IMR-90 (cell line): ENCODE results near the gene OR11A1.

Experiments used
- CEBPB ChIP-seq: IDR thresholded peaks from 2 replicates; pipeline ENCODE4 v1.6.1; 2012; ENCODE audit warnings: low read depth, low read length, improper control_type of control experiment
- MXI1 ChIP-seq: IDR thresholded peaks from 2 replicates; pipeline ENCODE4 v1.6.1; 2012; ENCODE audit warnings: low read depth, mild to moderate bottlenecking, low read length, moderate library complexity, borderline replicate concordance
- POLR2A ChIP-seq: IDR thresholded peaks from 2 replicates; pipeline ENCODE4 v1.6.1; 2012; ENCODE audit warnings: mild to moderate bottlenecking, low read depth, low read length
- RFX5 ChIP-seq: IDR thresholded peaks from 2 replicates; pipeline ENCODE4 v1.8.0; 2012; ENCODE audit warnings: low read depth, mild to moderate bottlenecking, low read length, moderate library complexity
- TF ChIP-seq, protein P1 (sequence below): conservative IDR thresholded peaks from 2 replicates; pipeline ENCODE4 v1.5.1; 2012; ENCODE audit warnings: mild to moderate bottlenecking, low read depth, low read length, improper control_type of control experiment

DNA sequence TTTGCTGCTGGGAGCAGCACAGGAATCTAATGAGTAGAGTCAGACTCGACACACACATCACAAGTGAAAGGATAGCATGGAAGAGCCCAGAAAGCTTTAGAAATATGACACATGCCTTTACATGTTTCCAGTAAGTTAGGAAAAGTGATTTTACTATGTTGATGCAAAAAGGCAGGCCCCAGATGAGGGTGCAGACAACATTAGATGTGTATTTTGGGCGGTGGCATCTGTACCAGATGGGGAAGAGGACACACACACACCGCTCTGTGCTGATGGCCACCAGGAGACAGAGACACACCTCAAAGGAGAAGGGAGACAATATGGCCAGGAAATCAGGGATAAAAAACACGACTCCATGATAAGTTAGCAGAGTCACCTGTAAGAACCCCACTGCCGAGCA, 30.3 kb upstream of the OR11A1 start:
- TF ChIP-seq, protein P1, sequence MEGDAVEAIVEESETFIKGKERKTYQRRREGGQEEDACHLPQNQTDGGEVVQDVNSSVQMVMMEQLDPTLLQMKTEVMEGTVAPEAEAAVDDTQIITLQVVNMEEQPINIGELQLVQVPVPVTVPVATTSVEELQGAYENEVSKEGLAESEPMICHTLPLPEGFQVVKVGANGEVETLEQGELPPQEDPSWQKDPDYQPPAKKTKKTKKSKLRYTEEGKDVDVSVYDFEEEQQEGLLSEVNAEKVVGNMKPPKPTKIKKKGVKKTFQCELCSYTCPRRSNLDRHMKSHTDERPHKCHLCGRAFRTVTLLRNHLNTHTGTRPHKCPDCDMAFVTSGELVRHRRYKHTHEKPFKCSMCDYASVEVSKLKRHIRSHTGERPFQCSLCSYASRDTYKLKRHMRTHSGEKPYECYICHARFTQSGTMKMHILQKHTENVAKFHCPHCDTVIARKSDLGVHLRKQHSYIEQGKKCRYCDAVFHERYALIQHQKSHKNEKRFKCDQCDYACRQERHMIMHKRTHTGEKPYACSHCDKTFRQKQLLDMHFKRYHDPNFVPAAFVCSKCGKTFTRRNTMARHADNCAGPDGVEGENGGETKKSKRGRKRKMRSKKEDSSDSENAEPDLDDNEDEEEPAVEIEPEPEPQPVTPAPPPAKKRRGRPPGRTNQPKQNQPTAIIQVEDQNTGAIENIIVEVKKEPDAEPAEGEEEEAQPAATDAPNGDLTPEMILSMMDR, result no peak
- TF ChIP-seq POLR2A (no peak), CEBPB (no peak), MXI1 (no peak), RFX5 (no peak)
